GM21526 (cell line): ENCODE results near the gene ADM5.

Experiments
- ATAC-seq: cut with Tn5 transposase; IDR thresholded peaks from one replicate; pipeline ENCODE4 v1.9.1; 2021; ENCODE audit warnings: moderate library complexity; ENCODE audit not compliant: unreplicated experiment, low FRiP score

The ADM5 gene

GRCh38 chr19:49658139-49658517 is 31.3 kb upstream of the ADM5 start:
- ATAC-seq, result no peak

- ATAC-seq, result no peak
Measured at GRCh38 chr19:49658566-49659442, 30.6 kb upstream of the ADM5 start.

GRCh38 chr19:49660338-49660961 is 28.9 kb upstream of the ADM5 start:
- ATAC-seq, result no peak

GRCh38 chr19:49662011-49662410 is 27.4 kb upstream of the ADM5 start:
- no peak for ATAC-seq

- ATAC-seq, result no peak
Measured at GRCh38 chr19:49663224-49663623, 26.2 kb upstream of the ADM5 start.

GRCh38 chr19:49664171-49665035 is 25.0 kb upstream of the ADM5 start:
- ATAC-seq, result no peak

- ATAC-seq, result no peak
Measured at GRCh38 chr19:49665036-49665350, 24.4 kb upstream of the ADM5 start.

GRCh38 chr19:49665351-49666119 is 23.9 kb upstream of the ADM5 start, which contains the start of the genes BCL2L12 and IRF3:
Gene BCL2L12 (plus strand): TSS chr19:49665933. CDS start chr19:49666693, 760 bp downstream.
Gene IRF3 (minus strand): TSS chr19:49665857. CDS start chr19:49664838, 1,019 bp downstream.
- ATAC-seq, result peak; percentile 51

- ATAC-seq, result no peak
Measured at GRCh38 chr19:49666120-49666444, 23.3 kb upstream of the ADM5 start.

GRCh38 chr19:49667473-49667872 is 21.9 kb upstream of the ADM5 start:
- no peak for ATAC-seq

- no peak for ATAC-seq
Measured at GRCh38 chr19:49669516-49669915, 19.9 kb upstream of the ADM5 start.

GRCh38 chr19:49672131-49672919 is 17.1 kb upstream of the ADM5 start:
- ATAC-seq, result no peak

GRCh38 chr19:49676136-49676783 is 13.1 kb upstream of the ADM5 start:
- ATAC-seq, result peak; percentile 24

- ATAC-seq, result peak; percentile 61
Measured at GRCh38 chr19:49676784-49677230, 12.6 kb upstream of the ADM5 start.

- ATAC-seq, result peak; percentile 5
Measured at GRCh38 chr19:49677231-49677900, 12.0 kb upstream of the ADM5 start, which contains the start of gene PRMT1. Gene PRMT1 (plus strand): TSS chr19:49677271. CDS start chr19:49677281, 10 bp downstream.

- no peak for ATAC-seq
Measured at GRCh38 chr19:49677901-49678674, 11.3 kb upstream of the ADM5 start.

GRCh38 chr19:49678985-49679770 is 10.2 kb upstream of the ADM5 start:
- ATAC-seq, result no peak
